ENCODE measurements around the gene FBN2. TPM values are rescaled to one million over a fixed set of nuclear protein-coding genes. Genes with fewer than 3 reads are reported as not detected.

FBN2 gene
- total RNA-seq, 4 donors from 2014 or later = 5.3 to 19.4 (median 7.5) TPM

- H3K4me1 ChIP-seq = no peaks in the 10 kb centered on the region
These were observed 60.1 kb downstream of the FBN2 start for GRCh38 chr5:128477944-128478343.

GRCh38 chr5:128475693-128476092 lies 62.4 kb downstream of the FBN2 start:
- 77 to 86% methylated on average over 3 of the region's 3 CpGs for WGBS, 2 donors (ENCODE audit: low coverage in 1 of 2)
- no peak overlapping the region for H3K4me3 ChIP-seq
- TF ChIP-seq EP300 (IDR thresholded peaks at IDR 0.05) (no peak), CTCF (IDR thresholded peaks at IDR 0.05) (no peak), POLR2AphosphoS5 (IDR thresholded peaks at IDR 0.05) (no peak), POLR2A (IDR thresholded peaks at IDR 0.05) (no peak)
- no peaks in the 10 kb centered on the region for H3K27me3 ChIP-seq
- no peaks in the 10 kb centered on the region for H3K36me3 ChIP-seq
- H3K27ac ChIP-seq = no peak overlapping the region
- no peaks in the 10 kb centered on the region for H3K4me1 ChIP-seq
- no peak for ATAC-seq
- no peaks in the 10 kb centered on the region for H3K9me3 ChIP-seq

More at GRCh38 chr5:128477944-128478343, 60.1 kb downstream of the FBN2 start:
- TF ChIP-seq CTCF (IDR thresholded peaks at IDR 0.05) = no peak
- TF ChIP-seq POLR2A (IDR thresholded peaks at IDR 0.05) = no peak
- TF ChIP-seq EP300 (IDR thresholded peaks at IDR 0.05) = no peak
- no peak for TF ChIP-seq POLR2AphosphoS5 (IDR thresholded peaks at IDR 0.05)
- Histone ChIP-seq H3K9me3 (no peaks in the 10 kb centered on the region), H3K27me3 (no peaks in the 10 kb centered on the region), H3K27ac (no peak overlapping the region), H3K4me3 (no peak overlapping the region), H3K36me3 (no peaks in the 10 kb centered on the region)
- WGBS, 2 donors (ENCODE audit: low coverage in 1 of 2) = 98 to 100% methylated on average over 5 of the region's 5 CpGs
- ATAC-seq = no peak

GRCh38 chr5:128472919-128473318 lies 65.1 kb downstream of the FBN2 start:
- H3K4me3 ChIP-seq = no peak overlapping the region
- TF ChIP-seq POLR2A (IDR thresholded peaks at IDR 0.05) (no peak), EP300 (IDR thresholded peaks at IDR 0.05) (no peak), POLR2AphosphoS5 (IDR thresholded peaks at IDR 0.05) (no peak), CTCF (IDR thresholded peaks at IDR 0.05) (no peak)
- no peak for ATAC-seq

GRCh38 chr5:128472036-128472435 lies 66.0 kb downstream of the FBN2 start:
- no peak overlapping the region for H3K4me3 ChIP-seq
- 89 to 96% methylated on average over 2 of the region's 2 CpGs for WGBS, 2 donors (ENCODE audit: low coverage in 1 of 2)
- H3K36me3 ChIP-seq = no peaks in the 10 kb centered on the region
- peaks cover 0 to under 1% (median 0%) of the 10 kb centered on the region in 3 donors for H3K4me1 ChIP-seq
- no peaks in the 10 kb centered on the region for H3K27me3 ChIP-seq
- ATAC-seq = no peak
- no peak for TF ChIP-seq EP300 (IDR thresholded peaks at IDR 0.05)
- TF ChIP-seq POLR2AphosphoS5 (IDR thresholded peaks at IDR 0.05) = no peak
- TF ChIP-seq CTCF (IDR thresholded peaks at IDR 0.05) = no peak
- TF ChIP-seq POLR2A (IDR thresholded peaks at IDR 0.05) = no peak
- H3K9me3 ChIP-seq = no peaks in the 10 kb centered on the region
- no peak overlapping the region for H3K27ac ChIP-seq

More at GRCh38 chr5:128472919-128473318, 65.1 kb downstream of the FBN2 start:
- no peaks in the 10 kb centered on the region for H3K27me3 ChIP-seq
- 87 to 91% methylated on average over 4 of the region's 4 CpGs for WGBS, 2 donors (ENCODE audit: low coverage in 1 of 2)
- no peaks in the 10 kb centered on the region for H3K4me1 ChIP-seq
- H3K36me3 ChIP-seq = no peaks in the 10 kb centered on the region
- H3K9me3 ChIP-seq = no peaks in the 10 kb centered on the region
- no peak overlapping the region for H3K27ac ChIP-seq

GRCh38 chr5:128470663-128471062 lies 67.4 kb downstream of the FBN2 start:
- Histone ChIP-seq H3K36me3 (no peaks in the 10 kb centered on the region), H3K9me3 (no peaks in the 10 kb centered on the region), H3K27me3 (no peaks in the 10 kb centered on the region), H3K27ac (no peak overlapping the region), H3K4me1 (peaks cover 0 to 10% (median 0%) of the 10 kb centered on the region in 3 donors), H3K4me3 (no peak overlapping the region)
- TF ChIP-seq EP300 (IDR thresholded peaks at IDR 0.05) = no peak
- TF ChIP-seq POLR2AphosphoS5 (IDR thresholded peaks at IDR 0.05) = no peak
- TF ChIP-seq POLR2A (IDR thresholded peaks at IDR 0.05) = no peak
- no peak for TF ChIP-seq CTCF (IDR thresholded peaks at IDR 0.05)
- 100% methylated on average over 1 of the region's 1 CpG for whole genome bisulfite sequencing, 2 donors (ENCODE audit: low coverage in 1 of 2)
- ATAC-seq = no peak
